GM19193 (cell line): Measurements from ENCODE around the gene NME1.

Source experiments
- POLR2A ChIP-seq: IDR thresholded peaks from 4 replicates; pipeline ENCODE4 v1.6.1; 2011; ENCODE audit not compliant: insufficient read depth, insufficient read length; ENCODE audit errors: extremely low read depth

NME1 gene

DNA sequence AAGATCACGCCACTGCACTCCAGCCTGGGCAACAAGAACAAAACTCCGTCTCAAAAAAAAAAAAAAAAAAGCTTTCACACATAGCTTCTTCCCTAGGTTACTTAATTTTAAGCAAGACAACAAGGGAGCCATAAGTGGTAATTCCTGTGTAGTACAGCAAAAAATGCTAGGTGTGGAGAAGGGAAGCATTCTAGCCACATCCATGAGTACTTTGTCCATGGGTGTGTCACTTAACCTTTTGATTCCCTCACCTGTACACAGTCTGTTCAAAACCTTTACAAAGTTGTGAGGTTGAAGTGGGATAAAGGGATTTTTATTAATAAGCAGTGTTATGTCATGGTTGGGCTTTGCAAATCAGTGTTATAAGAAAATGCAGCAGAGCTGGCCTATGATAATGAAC, 17.4 kb downstream of the NME1 start:
- TF ChIP-seq POLR2A, result no peak

DNA sequence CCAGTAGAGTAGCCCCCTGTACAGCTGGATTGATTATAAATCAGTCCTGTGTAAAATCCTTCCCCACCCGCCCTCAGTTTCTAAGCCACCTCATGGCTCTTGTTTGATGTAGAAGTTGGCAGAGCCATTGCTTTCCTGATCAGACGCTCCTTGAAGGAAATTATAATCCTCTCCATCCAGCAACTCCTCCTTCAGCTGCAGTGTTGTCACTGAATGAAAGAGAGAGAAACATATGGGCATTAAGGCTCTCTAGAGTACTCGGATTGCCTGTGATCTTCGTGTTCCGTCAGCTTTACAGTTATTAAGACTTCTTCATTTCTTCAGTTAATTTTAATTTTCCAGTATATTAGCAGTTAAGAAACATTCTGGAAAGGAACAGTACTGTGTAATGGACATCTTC, 27.1 kb downstream of the NME1 start:
- no peak for TF ChIP-seq POLR2A

DNA sequence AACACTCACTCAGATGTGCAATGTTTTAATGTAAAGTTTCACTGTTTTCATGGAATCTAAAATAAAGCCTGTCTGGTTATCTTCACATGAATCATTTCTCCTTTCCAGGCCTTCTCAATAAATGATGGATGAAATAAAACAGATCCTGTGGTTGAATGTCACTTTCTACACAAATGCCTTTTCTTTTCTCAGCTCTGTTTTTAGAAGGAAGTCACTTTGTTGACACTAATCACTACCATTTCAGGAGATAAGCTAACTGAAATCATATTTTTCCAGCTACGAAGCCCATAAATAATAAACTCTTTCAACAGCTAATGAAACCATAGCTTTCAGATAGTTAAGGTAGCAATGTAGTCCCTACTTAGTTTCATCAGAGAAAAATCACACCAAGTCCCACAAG, 30.8 kb downstream of the NME1 start:
- TF ChIP-seq POLR2A, result no peak

DNA sequence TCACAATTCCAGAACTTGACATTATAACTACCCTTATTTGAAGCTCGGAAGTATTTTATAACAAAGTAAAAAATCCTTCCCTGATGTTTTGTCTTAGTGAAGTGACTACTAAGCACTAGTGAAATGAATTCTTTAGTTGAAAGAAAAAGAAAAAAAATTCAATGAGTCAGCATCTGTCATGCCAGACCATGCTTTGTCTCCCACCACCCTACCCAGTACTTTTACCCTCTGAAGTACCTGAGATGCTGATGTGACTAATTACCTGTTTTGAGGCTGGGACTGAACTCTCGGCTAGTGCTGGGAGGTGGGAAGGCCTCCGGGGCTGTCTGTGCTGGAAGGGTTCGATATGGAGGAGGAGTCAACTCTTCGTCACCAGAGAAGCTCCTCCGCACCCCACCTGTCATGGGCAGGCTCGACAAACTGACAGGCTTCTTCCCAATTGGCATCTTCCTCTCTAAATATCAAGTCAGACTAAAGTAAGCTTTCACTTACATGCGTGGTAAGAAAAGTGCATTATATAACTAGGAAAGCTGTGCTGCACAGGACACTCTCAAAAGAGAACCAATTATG, 32.5 kb downstream of the NME1 start:
- no peak for TF ChIP-seq POLR2A

DNA sequence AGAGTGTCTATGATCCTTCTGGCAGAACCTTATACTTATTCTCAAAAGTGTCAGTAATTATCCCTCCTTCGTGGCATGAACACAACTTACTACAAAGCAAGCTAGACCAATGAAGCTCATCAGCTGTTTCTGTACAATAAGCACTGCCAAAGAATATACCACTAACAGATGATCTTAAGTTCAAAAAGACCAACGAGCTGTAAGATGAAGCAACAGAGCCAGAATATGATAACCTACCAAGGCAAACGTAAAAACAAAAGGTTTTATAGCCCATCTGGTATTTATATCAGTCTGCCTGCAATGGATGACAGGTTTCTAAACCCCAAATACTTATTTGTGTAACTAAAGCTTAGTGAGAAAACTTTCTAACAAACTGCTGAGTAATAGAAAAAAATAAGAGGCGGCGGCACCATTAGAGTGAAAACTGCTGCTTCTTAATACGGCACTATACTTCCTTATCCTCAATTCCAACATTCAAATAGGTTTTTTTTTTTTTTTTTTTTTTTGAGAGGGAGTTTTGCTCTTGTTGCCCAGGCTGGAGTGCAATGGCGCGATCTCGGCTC, 35.0 kb downstream of the NME1 start:
- TF ChIP-seq POLR2A, result no peak

DNA sequence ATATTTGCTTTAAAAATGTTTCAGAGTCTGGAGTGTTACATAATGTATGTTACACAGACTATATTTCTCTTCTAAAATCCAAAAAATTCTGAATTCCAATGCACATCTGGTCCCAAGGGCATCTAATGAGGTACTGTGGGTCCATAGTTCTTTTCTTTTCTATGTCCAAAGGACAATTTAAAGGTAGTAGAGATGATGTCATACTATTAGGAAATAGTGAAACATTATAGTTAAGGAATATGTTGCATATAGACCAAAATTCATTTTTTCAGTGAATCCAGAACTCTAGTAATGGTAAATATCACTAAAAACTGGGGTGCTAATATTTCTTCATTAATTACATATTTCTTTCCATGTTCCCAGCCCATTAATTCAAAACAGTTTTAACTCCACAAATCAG, 35.8 kb downstream of the NME1 start:
- TF ChIP-seq POLR2A, result no peak

DNA sequence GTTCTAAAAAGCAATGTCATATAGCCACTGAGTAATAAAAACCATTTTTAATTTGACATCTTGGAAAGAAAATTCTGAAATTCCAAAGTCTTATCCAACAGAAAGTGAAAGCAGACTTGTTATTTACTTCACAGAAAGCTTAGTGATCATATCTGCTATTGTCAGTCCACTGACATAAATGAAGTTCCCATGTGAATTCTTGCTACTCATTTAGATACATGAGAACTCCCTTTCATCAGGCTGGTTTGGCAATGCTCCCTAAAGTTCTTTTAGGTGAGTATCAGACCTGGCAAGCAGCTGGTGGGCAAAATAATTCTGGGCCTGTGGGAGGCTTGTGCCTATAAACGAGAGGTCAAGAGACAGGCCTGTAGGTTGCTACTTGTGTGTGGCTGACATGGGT, 36.3 kb downstream of the NME1 start:
- no peak for TF ChIP-seq POLR2A

DNA sequence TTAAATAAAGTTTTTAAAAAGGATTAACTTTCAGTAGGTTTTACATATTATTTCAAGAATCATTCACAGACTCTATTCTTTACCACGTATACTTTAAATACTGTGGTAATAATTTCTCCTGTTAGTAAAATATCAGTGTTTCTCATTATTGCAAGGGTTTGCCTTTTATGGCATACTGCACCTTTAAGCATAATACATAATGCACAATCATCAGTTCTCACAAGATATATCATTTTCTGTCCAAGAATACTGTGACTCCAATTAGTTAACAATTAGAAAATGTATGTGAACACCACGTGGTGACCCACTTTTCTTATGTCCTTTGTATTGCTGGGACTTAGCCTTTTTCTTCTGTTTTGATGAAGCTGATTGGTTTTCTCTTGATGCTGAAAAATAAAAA, 38.5 kb downstream of the NME1 start:
- TF ChIP-seq POLR2A, result no peak

DNA sequence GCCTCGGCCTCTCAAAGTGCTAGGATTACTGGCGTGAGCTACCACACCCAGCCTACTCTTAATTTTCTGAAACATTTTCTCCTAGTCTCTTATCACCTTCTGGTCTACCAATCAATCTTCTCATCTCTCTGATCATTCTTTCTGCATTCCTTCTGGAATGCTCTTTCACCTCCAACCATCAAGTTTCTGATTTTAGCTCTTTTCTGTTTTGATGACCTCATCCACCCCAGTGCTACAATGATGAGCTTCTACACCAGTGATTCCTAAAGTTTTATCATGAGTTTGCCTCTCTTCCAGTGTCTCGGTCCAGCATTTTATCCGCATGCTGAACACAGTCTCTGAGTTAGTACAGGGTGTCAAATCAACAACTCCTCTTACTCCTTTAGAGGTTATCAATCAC, 44.4 kb downstream of the NME1 start:
- no peak for TF ChIP-seq POLR2A

DNA sequence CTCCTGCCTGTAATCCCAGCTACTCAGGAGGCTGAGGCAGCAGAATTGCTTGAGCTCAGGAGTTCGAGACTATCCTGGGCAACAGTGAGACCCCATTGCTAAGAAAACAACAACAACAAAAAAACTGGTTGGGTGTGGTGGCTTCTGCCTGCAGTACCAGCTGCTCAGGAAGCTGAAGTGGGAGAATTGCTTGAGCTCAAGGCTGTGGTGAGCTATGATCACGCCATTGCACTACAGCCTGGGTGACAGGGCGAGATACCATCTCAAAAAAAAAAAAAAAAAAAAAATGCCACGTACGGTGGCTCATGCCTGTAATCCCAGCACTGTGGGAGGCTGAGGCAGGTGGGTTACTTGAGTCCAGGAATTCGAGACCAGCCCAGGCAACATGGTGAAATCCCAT, 46.9 kb downstream of the NME1 start:
- TF ChIP-seq POLR2A, result no peak

DNA sequence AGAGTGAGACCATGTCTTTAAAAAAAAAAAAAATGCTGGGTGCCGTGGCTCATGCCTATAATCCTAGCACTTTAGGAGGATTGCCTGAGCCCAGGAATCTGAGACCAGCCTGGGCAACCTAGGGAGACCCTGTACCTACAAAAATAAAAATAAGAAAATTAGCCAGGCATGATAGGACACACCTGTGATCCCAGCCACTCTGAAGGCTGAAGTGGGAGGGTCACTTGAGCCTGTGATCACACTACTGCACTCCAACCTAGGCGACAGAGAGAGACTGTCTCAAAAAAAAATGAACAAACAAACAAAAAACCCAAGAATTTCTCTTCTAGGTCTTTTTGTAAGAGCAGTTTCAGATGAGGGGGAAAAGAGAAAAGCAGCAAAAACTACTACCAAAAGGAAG, 47.5 kb downstream of the NME1 start:
- no peak for TF ChIP-seq POLR2A

DNA sequence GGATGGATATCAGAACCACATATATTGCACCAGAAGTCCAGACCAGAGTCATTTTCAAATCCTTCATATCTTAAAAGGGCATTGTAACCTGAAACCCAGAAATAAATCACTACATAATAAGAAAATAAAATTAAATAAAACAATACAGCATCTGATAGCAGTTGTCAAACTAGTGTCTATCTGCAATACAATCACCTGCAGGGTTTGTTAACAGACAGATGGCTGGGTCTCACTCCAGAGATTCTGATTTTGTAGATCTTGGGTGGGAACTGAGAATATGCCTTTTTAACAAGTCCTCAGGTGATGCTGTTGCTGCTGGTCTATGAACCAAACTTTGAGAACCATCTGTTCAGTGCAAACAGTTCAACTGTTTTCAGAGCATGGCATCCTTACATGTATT, 50.5 kb downstream of the NME1 start:
- TF ChIP-seq POLR2A, result no peak
